Stimulated activated naive CD8-positive, alpha-beta T cell treated with anti-CD3 and anti-CD28 coated beads, Interleukin-15, Interleukin-2, amounts not matched to agents 100 U/mL and 50 U/mL, for 24 hours (primary cell): ENCODE results near the gene NMB.

Experiments
- ATAC-seq: fragments of 150-1000 bp; cut with Tn5 transposase; one replicate; pipeline ENCODE4 v1.10.0; 2021
- DNase-seq: peaks from one replicate; pipeline ENCODE4 v3.0.0; 2021

Gene NMB

DNA sequence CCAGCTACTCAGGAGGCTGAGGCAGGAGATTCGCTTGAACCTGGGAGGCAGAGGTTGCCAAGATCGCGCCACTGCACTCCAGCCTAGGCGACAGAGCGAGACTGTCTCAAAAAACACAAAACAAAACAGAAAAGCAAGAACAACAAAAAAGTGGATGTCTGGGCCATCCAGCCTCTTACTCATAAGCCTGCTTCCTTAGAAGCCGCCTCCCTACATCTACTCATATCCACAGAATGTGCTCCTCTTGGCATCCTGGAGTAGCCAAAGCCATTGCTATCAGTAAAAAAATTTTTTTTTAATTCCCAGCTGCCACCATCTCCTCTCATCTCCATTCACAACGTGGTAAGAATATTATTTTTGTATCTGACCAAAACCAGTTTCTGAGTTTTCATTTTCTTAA, 46.4 kb downstream of the NMB start:
- ATAC-seq (no peak), DNase-seq (no peak)

DNA sequence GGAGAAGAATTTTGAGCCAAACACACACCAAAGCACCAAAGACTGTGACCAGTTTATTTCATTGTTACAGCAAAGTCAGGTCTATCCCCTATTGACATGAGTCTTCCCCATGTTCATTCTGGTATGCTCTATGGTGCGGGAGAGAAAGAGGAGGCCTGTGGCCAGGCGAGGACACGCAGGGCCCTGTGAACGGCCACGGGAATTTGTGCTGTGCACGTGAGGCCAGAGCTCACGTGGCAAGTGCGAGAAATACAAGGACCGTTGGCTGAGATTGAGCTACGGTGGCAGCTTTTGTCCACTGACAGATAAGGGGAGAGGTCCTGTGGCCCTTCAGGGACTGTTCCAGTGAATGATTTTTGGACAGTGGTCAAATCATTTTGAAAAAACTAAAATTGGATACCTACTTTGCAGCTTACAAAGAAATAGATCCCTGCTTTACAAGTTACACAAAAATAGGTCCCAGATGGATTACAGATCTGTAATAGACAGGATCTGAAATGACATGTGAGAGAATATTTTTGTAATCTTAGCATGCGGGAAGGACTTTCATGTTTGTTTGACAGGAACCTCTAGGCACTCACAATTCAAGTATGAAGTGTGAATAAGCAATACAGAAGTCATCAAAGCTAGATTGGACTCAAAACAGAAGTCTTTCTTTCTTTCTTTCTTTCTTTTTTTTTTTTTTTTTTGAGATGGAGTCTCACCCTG, 48.0 kb downstream of the NMB start:
- DNase-seq (no peak), ATAC-seq (no peak)

GRCh38 chr15:84608707-84609284, 49.2 kb downstream of the NMB start:
- ATAC-seq (no peak), DNase-seq (no peak)

- DNase-seq, result no peak
- no peak for ATAC-seq
Measured at GRCh38 chr15:84606653-84607120, 51.3 kb downstream of the NMB start.

DNA sequence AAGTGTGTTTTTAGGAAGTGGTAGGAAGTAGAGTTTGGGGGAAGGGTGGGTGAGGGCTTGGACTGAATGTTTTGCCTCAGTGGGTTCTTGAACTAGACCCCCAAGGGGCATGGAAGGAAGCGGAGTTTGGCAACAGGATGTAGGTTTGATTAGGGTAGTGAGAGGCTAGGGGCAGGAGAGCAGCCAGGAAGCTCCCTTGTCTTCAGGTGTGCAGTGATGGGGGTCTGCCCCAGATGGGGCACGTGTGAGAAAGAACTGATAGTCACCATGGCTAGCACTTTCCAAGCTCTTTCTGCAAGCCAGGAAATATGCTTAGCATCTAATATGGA, 52.5 kb downstream of the NMB start:
- no peak for DNase-seq
- ATAC-seq, result no peak
